ENCODE data around the gene TMEM95.

- TF ChIP-seq POLR2A (IDR thresholded peaks at IDR 0.05; ENCODE audit: low read depth, low read length) (peak; percentile 75), SPI1 (IDR thresholded peaks at IDR 0.05; ENCODE audit: borderline replicate concordance, insufficient read depth, low read depth, low read length) (no peak), CHD2 (IDR thresholded peaks at IDR 0.05; ENCODE audit: borderline replicate concordance, low read depth, low read length) (no peak), EGR1 (IDR thresholded peaks at IDR 0.05; ENCODE audit: borderline replicate concordance in 1 of 2, low read depth in 2 of 2, low read length in 2 of 2) (no peak)
- TF ChIP-seq, protein P1, sequence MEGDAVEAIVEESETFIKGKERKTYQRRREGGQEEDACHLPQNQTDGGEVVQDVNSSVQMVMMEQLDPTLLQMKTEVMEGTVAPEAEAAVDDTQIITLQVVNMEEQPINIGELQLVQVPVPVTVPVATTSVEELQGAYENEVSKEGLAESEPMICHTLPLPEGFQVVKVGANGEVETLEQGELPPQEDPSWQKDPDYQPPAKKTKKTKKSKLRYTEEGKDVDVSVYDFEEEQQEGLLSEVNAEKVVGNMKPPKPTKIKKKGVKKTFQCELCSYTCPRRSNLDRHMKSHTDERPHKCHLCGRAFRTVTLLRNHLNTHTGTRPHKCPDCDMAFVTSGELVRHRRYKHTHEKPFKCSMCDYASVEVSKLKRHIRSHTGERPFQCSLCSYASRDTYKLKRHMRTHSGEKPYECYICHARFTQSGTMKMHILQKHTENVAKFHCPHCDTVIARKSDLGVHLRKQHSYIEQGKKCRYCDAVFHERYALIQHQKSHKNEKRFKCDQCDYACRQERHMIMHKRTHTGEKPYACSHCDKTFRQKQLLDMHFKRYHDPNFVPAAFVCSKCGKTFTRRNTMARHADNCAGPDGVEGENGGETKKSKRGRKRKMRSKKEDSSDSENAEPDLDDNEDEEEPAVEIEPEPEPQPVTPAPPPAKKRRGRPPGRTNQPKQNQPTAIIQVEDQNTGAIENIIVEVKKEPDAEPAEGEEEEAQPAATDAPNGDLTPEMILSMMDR (IDR thresholded peaks at IDR 0.05 in 2 of 3, conservative IDR thresholded peaks at IDR 0.05 in 1 of 3; ENCODE audit: control insufficient read depth in 2 of 3, extremely low read depth in 1 of 3, insufficient read depth in 1 of 3, low read depth in 3 of 3, low read length in 3 of 3), result peak in 2 of 3 experiments; percentile 27 to 28; a peak in 2 of 6 replicates
Measured at GRCh38 chr17:7313088-7313889, 41.7 kb upstream of the TMEM95 start.

All from GM12878 (cell line).